HepG2 (cell line): ENCODE measurements around the gene HEXIM1. TPM values are rescaled to one million over a fixed set of nuclear protein-coding genes. Genes with fewer than 3 reads are reported as not detected.
A peak's percentile ranks its signal among the peaks of the same experiment; 100 is the strongest.

Source experiments
- AGO2 ChIP-seq: fragments of 200-400 bp; formaldehyde crosslinking; optimal IDR thresholded peaks from 2 replicates; pipeline ENCODE3; 2017; ENCODE audit warnings: mild to moderate bottlenecking, low read depth, low read length, moderate library complexity
- DRAP1 ChIP-seq: IDR thresholded peaks from 2 replicates; pipeline ENCODE4 v1.6.1; 2016; ENCODE audit warnings: missing genetic modification reagents, missing compliant biosample characterization
- FOSL2 ChIP-seq: sonication (generic); formaldehyde crosslinking; IDR thresholded peaks from 2 replicates; pipeline ENCODE4 v1.4.0; 2020; ENCODE audit warnings: missing genetic modification reagents
- GABPA ChIP-seq, 2 experiments: IDR thresholded peaks; 2 replicates each; pipeline ENCODE4 v1.6.1; 2011 to 2016; ENCODE audit warnings: low read depth in 2 of 2, low read length in 1 of 2, missing biosample characterization in 1 of 2, missing genetic modification characterization in 1 of 2
- GATAD1 ChIP-seq: IDR thresholded peaks from 2 replicates; pipeline ENCODE4 v1.6.1; 2016; ENCODE audit warnings: missing genetic modification reagents, missing compliant biosample characterization
- MIER2 ChIP-seq: IDR thresholded peaks from 2 replicates; pipeline ENCODE4 v1.6.1; 2016; ENCODE audit warnings: missing biosample characterization, missing genetic modification reagents
- PITX1 ChIP-seq: sonication (generic); formaldehyde crosslinking; IDR thresholded peaks from 2 replicates; pipeline ENCODE4 v1.5.1; 2020; ENCODE audit warnings: mild to moderate bottlenecking, missing genetic modification reagents
- TAF1 ChIP-seq: sonication (generic); formaldehyde crosslinking; IDR thresholded peaks from 2 replicates; pipeline ENCODE4 v1.4.0; 2020; ENCODE audit warnings: missing genetic modification reagents
- ZMYM2 ChIP-seq: sonication (generic); formaldehyde crosslinking; IDR thresholded peaks from 2 replicates; pipeline ENCODE4 v1.8.0; 2022; ENCODE audit warnings: mild to moderate bottlenecking, missing genetic modification reagents
- ZNF292 ChIP-seq: sonication (generic); formaldehyde crosslinking; IDR thresholded peaks from 2 replicates; pipeline ENCODE4 v1.8.1; 2022; ENCODE audit warnings: mild to moderate bottlenecking, low read depth, missing genetic modification reagents, borderline replicate concordance
- ZNF329 ChIP-seq: sonication (generic); formaldehyde crosslinking; IDR thresholded peaks from 2 replicates; pipeline ENCODE4 v1.9.0; 2021; ENCODE audit warnings: low read depth, mild to moderate bottlenecking, missing genetic modification reagents
- ZNF333 ChIP-seq: sonication (generic); formaldehyde crosslinking; IDR thresholded peaks from 2 replicates; pipeline ENCODE4 v1.4.0; 2020; ENCODE audit warnings: mild to moderate bottlenecking, missing genetic modification reagents, borderline replicate concordance
- ZNF501 ChIP-seq: sonication (generic); formaldehyde crosslinking; IDR thresholded peaks from 2 replicates; pipeline ENCODE4 v1.5.1; 2020; ENCODE audit warnings: mild to moderate bottlenecking, moderate library complexity, missing genetic modification reagents
- ZNF543 ChIP-seq: sonication (generic); formaldehyde crosslinking; IDR thresholded peaks from 2 replicates; pipeline ENCODE4 v1.4.0; 2020; ENCODE audit warnings: mild to moderate bottlenecking, missing genetic modification reagents
- ZNF644 ChIP-seq: IDR thresholded peaks from 2 replicates; pipeline ENCODE4 v1.6.1; 2016; ENCODE audit warnings: low read depth
- ZUFSP ChIP-seq: sonication (generic); formaldehyde crosslinking; IDR thresholded peaks from 2 replicates; pipeline ENCODE4 v1.9.0; 2021; ENCODE audit warnings: missing genetic modification reagents, mild to moderate bottlenecking, borderline replicate concordance
- polyA plus RNA-seq, 8 experiments: library from polyadenylated mRNA; depleted of rRNA in 3 of 8; stranded (reverse) in 7 of 8; unstranded in 1 of 8; fragments of >200 nt; fragmentation: Illumina TruSeq in 4 of 8; extraction: Trizol in 4 of 8; gene quantifications; 2 replicates each; pipeline versions ENCODE4 v1.2.1 to v1.2.3, GENCODE V29; 2011 to 2016; ENCODE audit warnings: low read depth in 4 of 8, missing spikeins in 1 of 8, mixed read lengths in 1 of 8; ENCODE audit not compliant: insufficient read depth in 1 of 8
- total RNA-seq, 5 experiments: library from RNA; depleted of rRNA; stranded (reverse); fragments of >200 nt; fragmentation: Illumina TruSeq; extraction: Trizol; gene quantifications; 2 replicates each; pipeline ENCODE4 v1.2.3, GENCODE V29; 2016; ENCODE audit warnings: low read depth in 1 of 5
- TF ChIP-seq, protein P1 (sequence below): sonication (generic); formaldehyde crosslinking; IDR thresholded peaks from 2 replicates; pipeline ENCODE4 v1.5.1; 2020; ENCODE audit warnings: missing genetic modification reagents, mild to moderate bottlenecking, borderline replicate concordance
- TF ChIP-seq, protein P2 (sequence below): IDR thresholded peaks from 2 replicates; pipeline ENCODE4 v1.6.1; 2012; ENCODE audit warnings: inconsistent platforms
- TF ChIP-seq, protein P3 (sequence below): sonication (generic); formaldehyde crosslinking; IDR thresholded peaks from 2 replicates; pipeline ENCODE4 v1.4.0; 2020; ENCODE audit warnings: missing genetic modification reagents, low read depth, mild to moderate bottlenecking, borderline replicate concordance
- TF ChIP-seq, protein P4 (sequence below): sonication (generic); formaldehyde crosslinking; IDR thresholded peaks from 2 replicates; pipeline ENCODE4 v1.4.0; 2020; ENCODE audit warnings: missing genetic modification reagents
- TF ChIP-seq, protein P5 (sequence below): IDR thresholded peaks from 2 replicates; pipeline ENCODE4 v1.6.1; 2016

The HEXIM1 gene
- total and polyA plus RNA-seq, 2 of the 13 experiments (the other 11 are each of a cell fraction or from before 2014, with no cell fraction given), result 10.5 to 16.6 TPM

- TF ChIP-seq, protein P1, sequence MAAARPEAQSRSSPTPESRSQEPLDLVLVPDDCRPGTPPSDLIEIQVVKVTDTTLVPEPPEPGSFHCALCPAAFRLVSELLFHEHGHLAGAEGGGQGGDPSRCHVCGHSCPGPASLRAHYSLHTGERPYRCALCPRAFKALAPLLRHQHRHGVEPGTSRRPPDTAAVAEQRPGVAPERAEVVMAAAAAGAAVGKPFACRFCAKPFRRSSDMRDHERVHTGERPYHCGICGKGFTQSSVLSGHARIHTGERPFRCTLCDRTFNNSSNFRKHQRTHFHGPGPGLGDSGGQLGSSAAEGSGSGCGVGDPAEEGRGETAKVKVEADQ (CRISPR knock-in tag), result no peak; the same call in 1 of the 2 replicates
- TF ChIP-seq, protein P2, sequence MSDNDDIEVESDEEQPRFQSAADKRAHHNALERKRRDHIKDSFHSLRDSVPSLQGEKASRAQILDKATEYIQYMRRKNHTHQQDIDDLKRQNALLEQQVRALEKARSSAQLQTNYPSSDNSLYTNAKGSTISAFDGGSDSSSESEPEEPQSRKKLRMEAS, result peak; percentile 78
- peak; percentile 23; the same call in 1 of the 2 replicates for TF ChIP-seq FOSL2 (CRISPR knock-in tag)
- TF ChIP-seq ZNF292 (CRISPR knock-in tag), result peak; percentile 76
- TF ChIP-seq MIER2 (CRISPR knock-in tag), result 0 out of 2 replicates have a peak, but pooled peaks have one; percentile 31
- TF ChIP-seq ZUFSP (CRISPR knock-in tag), result no peak
- peak; percentile 52; the same call in 1 of the 2 replicates for TF ChIP-seq ZNF644
- TF ChIP-seq TAF1 (CRISPR knock-in tag), result peak; percentile 37; the same call in 1 of the 2 replicates
- peak; percentile 23; the same call in 1 of the 2 replicates for TF ChIP-seq PITX1
- no peak for TF ChIP-seq GABPA (IDR thresholded peaks at IDR 0.05; ENCODE audit: low read depth, low read length)
- TF ChIP-seq GABPA (CRISPR knock-in tag; IDR thresholded peaks at IDR 0.05; ENCODE audit: low read depth), result peak; percentile 50
- peak; percentile 91 for TF ChIP-seq AGO2
- 0 out of 2 replicates have a peak, but pooled peaks have one; percentile 29 for TF ChIP-seq ZNF543 (CRISPR knock-in tag)
- TF ChIP-seq GATAD1 (CRISPR knock-in tag), result peak; percentile 52; the same call in 1 of the 2 replicates
- TF ChIP-seq, protein P3, sequence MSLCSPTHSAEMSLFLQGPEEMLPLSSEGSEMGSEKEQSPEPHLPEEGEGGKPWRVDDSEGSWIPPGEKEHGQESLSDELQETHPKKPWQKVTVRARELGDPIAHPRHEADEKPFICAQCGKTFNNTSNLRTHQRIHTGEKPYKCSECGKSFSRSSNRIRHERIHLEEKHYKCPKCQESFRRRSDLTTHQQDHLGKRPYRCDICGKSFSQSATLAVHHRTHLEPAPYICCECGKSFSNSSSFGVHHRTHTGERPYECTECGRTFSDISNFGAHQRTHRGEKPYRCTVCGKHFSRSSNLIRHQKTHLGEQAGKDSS (CRISPR knock-in tag), result peak; percentile 63; the same call in 1 of the 2 replicates
- TF ChIP-seq DRAP1 (CRISPR knock-in tag), result peak; percentile 36; the same call in 1 of the 2 replicates
- TF ChIP-seq, protein P4, sequence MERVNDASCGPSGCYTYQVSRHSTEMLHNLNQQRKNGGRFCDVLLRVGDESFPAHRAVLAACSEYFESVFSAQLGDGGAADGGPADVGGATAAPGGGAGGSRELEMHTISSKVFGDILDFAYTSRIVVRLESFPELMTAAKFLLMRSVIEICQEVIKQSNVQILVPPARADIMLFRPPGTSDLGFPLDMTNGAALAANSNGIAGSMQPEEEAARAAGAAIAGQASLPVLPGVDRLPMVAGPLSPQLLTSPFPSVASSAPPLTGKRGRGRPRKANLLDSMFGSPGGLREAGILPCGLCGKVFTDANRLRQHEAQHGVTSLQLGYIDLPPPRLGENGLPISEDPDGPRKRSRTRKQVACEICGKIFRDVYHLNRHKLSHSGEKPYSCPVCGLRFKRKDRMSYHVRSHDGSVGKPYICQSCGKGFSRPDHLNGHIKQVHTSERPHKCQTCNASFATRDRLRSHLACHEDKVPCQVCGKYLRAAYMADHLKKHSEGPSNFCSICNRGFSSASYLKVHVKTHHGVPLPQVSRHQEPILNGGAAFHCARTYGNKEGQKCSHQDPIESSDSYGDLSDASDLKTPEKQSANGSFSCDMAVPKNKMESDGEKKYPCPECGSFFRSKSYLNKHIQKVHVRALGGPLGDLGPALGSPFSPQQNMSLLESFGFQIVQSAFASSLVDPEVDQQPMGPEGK, result peak; percentile 91
- 0 out of 2 replicates have a peak, but pooled peaks have one; percentile 10 for TF ChIP-seq ZMYM2
- TF ChIP-seq ZNF333 (CRISPR knock-in tag), result no peak
- TF ChIP-seq ZNF329 (CRISPR knock-in tag), result 0 out of 2 replicates have a peak, but pooled peaks have one; percentile 45
- TF ChIP-seq, protein P5, sequence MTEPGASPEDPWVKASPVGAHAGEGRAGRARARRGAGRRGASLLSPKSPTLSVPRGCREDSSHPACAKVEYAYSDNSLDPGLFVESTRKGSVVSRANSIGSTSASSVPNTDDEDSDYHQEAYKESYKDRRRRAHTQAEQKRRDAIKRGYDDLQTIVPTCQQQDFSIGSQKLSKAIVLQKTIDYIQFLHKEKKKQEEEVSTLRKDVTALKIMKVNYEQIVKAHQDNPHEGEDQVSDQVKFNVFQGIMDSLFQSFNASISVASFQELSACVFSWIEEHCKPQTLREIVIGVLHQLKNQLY (CRISPR knock-in tag), result peak; percentile 62; the same call in 1 of the 2 replicates
- TF ChIP-seq ZNF501 (CRISPR knock-in tag), result peak; percentile 92
Observed at GRCh38 chr17:45171338-45172231, 23.3 kb downstream of the HEXIM1 start (continued).
